BLaER1 (cell line): ENCODE results near the gene SPTBN1.

Source experiments
- H3K27ac ChIP-seq: shearing (Covaris generic); formaldehyde crosslinking; 2 replicates; pipeline ENCODE4 v1.8.1; 2022
- H3K27me3 ChIP-seq: shearing (Covaris generic); formaldehyde crosslinking; 2 replicates; pipeline ENCODE4 v1.8.1; 2022
- H3K36me3 ChIP-seq: shearing (Covaris generic); formaldehyde crosslinking; 2 replicates; pipeline ENCODE4 v1.8.1; 2022
- H3K4me1 ChIP-seq: shearing (Covaris generic); formaldehyde crosslinking; 2 replicates; pipeline ENCODE4 v1.8.1; 2022
- H3K4me2 ChIP-seq: shearing (Covaris generic); formaldehyde crosslinking; 2 replicates; pipeline ENCODE4 v1.8.1; 2022
- H3K4me3 ChIP-seq: shearing (Covaris generic); formaldehyde crosslinking; 2 replicates; pipeline ENCODE4 v1.8.1; 2022
- H3K9ac ChIP-seq: shearing (Covaris generic); formaldehyde crosslinking; 2 replicates; pipeline ENCODE4 v1.8.1; 2022
- H3K9me3 ChIP-seq: shearing (Covaris generic); formaldehyde crosslinking; 2 replicates; pipeline ENCODE4 v1.8.1; 2022
- H4K20me1 ChIP-seq: shearing (Covaris generic); formaldehyde crosslinking; 2 replicates; pipeline ENCODE4 v1.8.1; 2022
- Cebpa-rat ChIP-seq: shearing (Covaris generic); IDR thresholded peaks from 2 replicates; pipeline ENCODE4 v1.8.1; 2022

Gene SPTBN1

GRCh38 chr2:54432251-54433015 lies 23.7 kb upstream of the SPTBN1 start:
- TF ChIP-seq Cebpa-rat, result no peak
- Histone ChIP-seq H3K4me3 (no peak overlapping the region), H3K27ac (no peak overlapping the region), H3K4me1 (peaks cover 50% of the 10 kb centered on the region), H4K20me1 (no peaks in the 10 kb centered on the region), H3K4me2 (peak overlapping the region; percentile 72), H3K27me3 (no peaks in the 10 kb centered on the region), H3K36me3 (no peaks in the 10 kb centered on the region), H3K9me3 (no peaks in the 10 kb centered on the region), H3K9ac (no peak overlapping the region; the same call in 1 of the 2 replicates)

GRCh38 chr2:54434229-54434628 lies 21.9 kb upstream of the SPTBN1 start:
- no peaks in the 10 kb centered on the region for H4K20me1 ChIP-seq
- no peaks in the 10 kb centered on the region for H3K36me3 ChIP-seq
- no peak overlapping the region for H3K4me3 ChIP-seq
- H3K4me1 ChIP-seq, result peaks cover 43% of the 10 kb centered on the region
- no peak overlapping the region for H3K9ac ChIP-seq
- no peaks in the 10 kb centered on the region for H3K9me3 ChIP-seq
- H3K27ac ChIP-seq, result no peak overlapping the region
- H3K4me2 ChIP-seq, result no peak overlapping the region
- TF ChIP-seq Cebpa-rat, result no peak
- no peaks in the 10 kb centered on the region for H3K27me3 ChIP-seq

GRCh38 chr2:54434711-54435110 lies 21.4 kb upstream of the SPTBN1 start:
- Histone ChIP-seq H3K36me3 (no peaks in the 10 kb centered on the region), H4K20me1 (no peaks in the 10 kb centered on the region), H3K9ac (no peak overlapping the region), H3K27me3 (no peaks in the 10 kb centered on the region), H3K4me3 (no peak overlapping the region), H3K27ac (no peak overlapping the region), H3K4me2 (no peak overlapping the region), H3K9me3 (no peaks in the 10 kb centered on the region), H3K4me1 (peaks cover 42% of the 10 kb centered on the region)
- no peak for TF ChIP-seq Cebpa-rat

- Histone ChIP-seq H4K20me1 (no peaks in the 10 kb centered on the region), H3K27ac (no peak overlapping the region), H3K27me3 (no peaks in the 10 kb centered on the region), H3K4me1 (peaks cover 42% of the 10 kb centered on the region), H3K9me3 (no peaks in the 10 kb centered on the region), H3K4me3 (no peak overlapping the region), H3K36me3 (no peaks in the 10 kb centered on the region), H3K4me2 (no peak overlapping the region), H3K9ac (no peak overlapping the region)
- TF ChIP-seq Cebpa-rat, result no peak
Observed at GRCh38 chr2:54435325-54436226, 20.6 kb upstream of the SPTBN1 start.

- Histone ChIP-seq H3K27ac (no peak overlapping the region), H4K20me1 (no peaks in the 10 kb centered on the region), H3K9ac (no peak overlapping the region), H3K4me1 (peaks cover 30% of the 10 kb centered on the region), H3K4me2 (no peak overlapping the region), H3K4me3 (no peak overlapping the region), H3K9me3 (no peaks in the 10 kb centered on the region), H3K36me3 (no peaks in the 10 kb centered on the region), H3K27me3 (no peaks in the 10 kb centered on the region)
- TF ChIP-seq Cebpa-rat, result no peak
Observed at GRCh38 chr2:54437588-54437987, 18.5 kb upstream of the SPTBN1 start.

GRCh38 chr2:54438271-54438670 lies 17.9 kb upstream of the SPTBN1 start:
- H3K4me2 ChIP-seq, result no peak overlapping the region

GRCh38 chr2:54439582-54439981 lies 16.5 kb upstream of the SPTBN1 start:
- H3K9ac ChIP-seq, result no peak overlapping the region
- peaks cover 20% of the 10 kb centered on the region for H3K4me1 ChIP-seq
- H3K4me2 ChIP-seq, result peak overlapping the region; percentile 42
- H3K4me3 ChIP-seq, result no peak overlapping the region
- H3K27ac ChIP-seq, result no peak overlapping the region
- H3K27me3 ChIP-seq, result no peaks in the 10 kb centered on the region
- no peaks in the 10 kb centered on the region for H3K36me3 ChIP-seq
- H3K9me3 ChIP-seq, result no peaks in the 10 kb centered on the region
- no peak for TF ChIP-seq Cebpa-rat
- H4K20me1 ChIP-seq, result no peaks in the 10 kb centered on the region

More at GRCh38 chr2:54438271-54438670, 17.9 kb upstream of the SPTBN1 start:
- H3K9ac ChIP-seq, result no peak overlapping the region
- no peak for TF ChIP-seq Cebpa-rat
- H3K4me3 ChIP-seq, result no peak overlapping the region
- no peak overlapping the region for H3K27ac ChIP-seq
- no peaks in the 10 kb centered on the region for H3K36me3 ChIP-seq
- no peaks in the 10 kb centered on the region for H3K9me3 ChIP-seq
- H3K4me1 ChIP-seq, result peaks cover 23% of the 10 kb centered on the region
- no peaks in the 10 kb centered on the region for H4K20me1 ChIP-seq
- H3K27me3 ChIP-seq, result no peaks in the 10 kb centered on the region

- H3K27me3 ChIP-seq, result no peaks in the 10 kb centered on the region
- H3K27ac ChIP-seq, result no peak overlapping the region
Observed at GRCh38 chr2:54440050-54440449, 16.1 kb upstream of the SPTBN1 start.

GRCh38 chr2:54444503-54444902 lies 11.6 kb upstream of the SPTBN1 start:
- no peaks in the 10 kb centered on the region for H3K36me3 ChIP-seq
- H3K9me3 ChIP-seq, result no peaks in the 10 kb centered on the region
- no peak overlapping the region for H3K4me3 ChIP-seq
- no peak overlapping the region for H3K9ac ChIP-seq
- no peak for TF ChIP-seq Cebpa-rat
- no peak overlapping the region for H3K27ac ChIP-seq
- H3K4me1 ChIP-seq, result peaks cover 18% of the 10 kb centered on the region
- no peaks in the 10 kb centered on the region for H4K20me1 ChIP-seq
- no peaks in the 10 kb centered on the region for H3K27me3 ChIP-seq
- H3K4me2 ChIP-seq, result no peak overlapping the region

More at GRCh38 chr2:54440050-54440449, 16.1 kb upstream of the SPTBN1 start:
- Histone ChIP-seq H3K4me2 (peak overlapping the region; percentile 42), H3K9ac (no peak overlapping the region), H3K36me3 (no peaks in the 10 kb centered on the region), H3K9me3 (no peaks in the 10 kb centered on the region), H3K4me3 (no peak overlapping the region), H3K4me1 (peaks cover 20% of the 10 kb centered on the region), H4K20me1 (no peaks in the 10 kb centered on the region)
- no peak for TF ChIP-seq Cebpa-rat

- TF ChIP-seq Cebpa-rat, result no peak
Observed at GRCh38 chr2:54446122-54446521, 10.0 kb upstream of the SPTBN1 start.

More at GRCh38 chr2:54446122-54446521, 10.0 kb upstream of the SPTBN1 start:
- Histone ChIP-seq H3K27ac (no peak overlapping the region), H3K9ac (no peak overlapping the region), H4K20me1 (no peaks in the 10 kb centered on the region), H3K4me2 (no peak overlapping the region), H3K27me3 (no peaks in the 10 kb centered on the region), H3K36me3 (no peaks in the 10 kb centered on the region), H3K4me3 (no peak overlapping the region), H3K4me1 (peaks cover 2% of the 10 kb centered on the region), H3K9me3 (no peaks in the 10 kb centered on the region)
